Natural killer cell (primary cell): ENCODE measurements around the gene MDM4. TPM values are rescaled to one million over a fixed set of nuclear protein-coding genes. Genes with fewer than 3 reads are reported as not detected.

ENCODE experiments used
- ATAC-seq, 3 donors: fragments of 150-1000 bp in 2 of 3; fragments of 200-7000 bp in 1 of 3; cut with Tn5 transposase; 1 replicate in 1 of 3; 2 replicates in 2 of 3; pipeline ENCODE4 v1.10.0; 2021; ENCODE audit warnings: mild to moderate bottlenecking in 2 of 3, moderate library complexity in 2 of 3
- DNase-seq, 2 donors: peaks; one replicate each; pipeline versions ENCODE4 v3.0.0 to v3.0.0-alpha.2; 2013 to 2021; ENCODE audit warnings: mixed read lengths in 1 of 2
- H3K27ac ChIP-seq: one replicate; pipeline ENCODE4 v1.5.1; 2013; ENCODE audit warnings: mild to moderate bottlenecking, low read length
- H3K27me3 ChIP-seq: one replicate; pipeline ENCODE4 v1.6.1; 2013; ENCODE audit warnings: low read length; ENCODE audit not compliant: control insufficient read depth, insufficient read depth
- H3K36me3 ChIP-seq: one replicate; pipeline ENCODE4 v1.6.1; 2013; ENCODE audit warnings: low read length; ENCODE audit not compliant: control insufficient read depth, insufficient read depth
- H3K4me1 ChIP-seq: one replicate; pipeline ENCODE4 v1.6.1; 2013; ENCODE audit warnings: low read length; ENCODE audit not compliant: control insufficient read depth, insufficient read depth
- H3K4me3 ChIP-seq: one replicate; pipeline ENCODE4 v1.5.1; 2013; ENCODE audit warnings: low read length
- H3K9me3 ChIP-seq: one replicate; pipeline ENCODE4 v1.6.1; 2013; ENCODE audit warnings: low read length; ENCODE audit not compliant: control insufficient read depth, insufficient read depth
- H3K27ac Mint-ChIP-seq, 2 donors: one replicate each; pipeline ENCODE4 v1.8.0; 2022; ENCODE audit warnings: mild to moderate bottlenecking in 2 of 2, mixed read lengths in 2 of 2, moderate library complexity in 1 of 2
- H3K27me3 Mint-ChIP-seq, 2 donors: one replicate each; pipeline ENCODE4 v1.8.0; 2022; ENCODE audit warnings: low read depth in 2 of 2, mixed read lengths in 2 of 2
- H3K36me3 Mint-ChIP-seq: one replicate; pipeline ENCODE4 v1.8.0; 2022; ENCODE audit warnings: mixed read lengths
- H3K4me1 Mint-ChIP-seq, 2 donors: one replicate each; pipeline ENCODE4 v1.8.0; 2022; ENCODE audit warnings: mixed read lengths in 2 of 2
- H3K4me3 Mint-ChIP-seq: one replicate; pipeline ENCODE4 v1.8.0; 2022; ENCODE audit warnings: mild to moderate bottlenecking, moderate library complexity, mixed read lengths
- H3K9me3 Mint-ChIP-seq, 2 donors: one replicate each; pipeline ENCODE4 v1.8.0; 2022; ENCODE audit warnings: mixed read lengths in 2 of 2
- WGBS: methylation state at CpG from one replicate; pipeline ENCODE4 v1.1.7; 2013; ENCODE audit warnings: missing lambda C conversion rate; ENCODE audit not compliant: insufficient coverage; 5-methylcytosine and 5-hydroxymethylcytosine counted together
- intact Hi-C: fragments of 100-400 bp; cut with micrococcal nuclease; formaldehyde crosslinking; loops from one replicate; pipeline ENCODE4 v1.14.2; 2022
- total RNA-seq, 4 donors: library from RNA; stranded (reverse); fragments of 120-200 nt in 1 of 4; gene quantifications; one replicate each; pipeline versions ENCODE4 v1.2.3 to v1.2.4, GENCODE V29; 2013 to 2022
- TF ChIP-seq, protein P1 (sequence below): fragments of 200-600 bp; IDR thresholded peaks from one replicate; pipeline ENCODE4 v1.8.0; 2022; ENCODE audit warnings: antibody characterized with exemption

Gene MDM4
- total RNA-seq, 3 donors from 2014 or later (not counting 1 experiment from before 2014, with no cell fraction given), result 295 to 324 (median 296) TPM

DNA sequence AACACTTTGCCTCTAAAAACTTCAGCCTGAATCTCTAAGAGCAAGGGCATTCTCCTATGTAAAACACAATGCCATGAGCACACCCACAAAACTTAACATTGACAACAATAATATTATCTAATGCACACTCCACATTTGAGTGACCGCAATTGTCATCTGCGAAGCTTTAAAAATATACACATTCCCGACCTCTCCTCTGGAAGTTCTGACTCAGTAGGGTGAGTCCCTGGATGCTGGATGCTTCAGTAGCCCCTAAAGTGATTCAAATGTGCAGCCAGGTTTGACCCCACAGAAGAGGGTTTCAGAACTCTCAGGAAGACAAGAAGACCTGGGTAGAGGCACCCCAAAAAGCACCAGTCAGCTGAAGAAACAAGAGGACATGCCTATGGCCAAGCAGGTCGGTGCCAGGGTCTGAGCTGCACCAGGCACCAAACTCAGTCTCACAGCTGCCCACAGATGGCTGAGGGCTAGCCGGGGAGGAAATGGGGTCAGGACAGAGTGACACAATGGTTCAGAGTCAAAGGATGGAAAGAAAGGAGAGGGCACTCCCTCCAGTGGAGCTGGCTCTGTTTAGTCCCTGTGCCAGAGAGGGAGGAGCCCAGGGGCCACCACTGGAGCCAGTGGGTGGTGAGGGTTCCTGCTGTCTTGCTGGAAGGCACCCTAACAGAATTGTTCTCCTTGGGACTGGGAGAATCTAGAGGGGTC lies 39.0 kb upstream of the MDM4 start:
- H3K4me3 ChIP-seq, result no peak overlapping the region
- Mint-ChIP-seq H3K9me3 (no peaks in the 10 kb centered on the region), H3K4me1 (peaks cover 51 to 67% of the 10 kb centered on the region in 2 donors), H3K4me3 (no peak overlapping the region), H3K36me3 (no peaks in the 10 kb centered on the region), H3K27me3 (no peaks in the 10 kb centered on the region), H3K27ac (peak overlapping the region; percentile 30 to 68)
- DNase-seq, result no peak
- 82% methylated on average over 5 of the region's 5 CpGs for WGBS
- TF ChIP-seq, protein P1, sequence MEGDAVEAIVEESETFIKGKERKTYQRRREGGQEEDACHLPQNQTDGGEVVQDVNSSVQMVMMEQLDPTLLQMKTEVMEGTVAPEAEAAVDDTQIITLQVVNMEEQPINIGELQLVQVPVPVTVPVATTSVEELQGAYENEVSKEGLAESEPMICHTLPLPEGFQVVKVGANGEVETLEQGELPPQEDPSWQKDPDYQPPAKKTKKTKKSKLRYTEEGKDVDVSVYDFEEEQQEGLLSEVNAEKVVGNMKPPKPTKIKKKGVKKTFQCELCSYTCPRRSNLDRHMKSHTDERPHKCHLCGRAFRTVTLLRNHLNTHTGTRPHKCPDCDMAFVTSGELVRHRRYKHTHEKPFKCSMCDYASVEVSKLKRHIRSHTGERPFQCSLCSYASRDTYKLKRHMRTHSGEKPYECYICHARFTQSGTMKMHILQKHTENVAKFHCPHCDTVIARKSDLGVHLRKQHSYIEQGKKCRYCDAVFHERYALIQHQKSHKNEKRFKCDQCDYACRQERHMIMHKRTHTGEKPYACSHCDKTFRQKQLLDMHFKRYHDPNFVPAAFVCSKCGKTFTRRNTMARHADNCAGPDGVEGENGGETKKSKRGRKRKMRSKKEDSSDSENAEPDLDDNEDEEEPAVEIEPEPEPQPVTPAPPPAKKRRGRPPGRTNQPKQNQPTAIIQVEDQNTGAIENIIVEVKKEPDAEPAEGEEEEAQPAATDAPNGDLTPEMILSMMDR, result no peak
- H3K27me3 ChIP-seq, result no peaks in the 10 kb centered on the region
- peaks cover 63% of the 10 kb centered on the region for H3K4me1 ChIP-seq
- no peaks in the 10 kb centered on the region for H3K9me3 ChIP-seq
- intact Hi-C loops, result no loop called here
- no peak overlapping the region for H3K27ac ChIP-seq
- H3K36me3 ChIP-seq, result no peaks in the 10 kb centered on the region
- ATAC-seq, result peak in 1 of 3 donors; percentile 49

DNA sequence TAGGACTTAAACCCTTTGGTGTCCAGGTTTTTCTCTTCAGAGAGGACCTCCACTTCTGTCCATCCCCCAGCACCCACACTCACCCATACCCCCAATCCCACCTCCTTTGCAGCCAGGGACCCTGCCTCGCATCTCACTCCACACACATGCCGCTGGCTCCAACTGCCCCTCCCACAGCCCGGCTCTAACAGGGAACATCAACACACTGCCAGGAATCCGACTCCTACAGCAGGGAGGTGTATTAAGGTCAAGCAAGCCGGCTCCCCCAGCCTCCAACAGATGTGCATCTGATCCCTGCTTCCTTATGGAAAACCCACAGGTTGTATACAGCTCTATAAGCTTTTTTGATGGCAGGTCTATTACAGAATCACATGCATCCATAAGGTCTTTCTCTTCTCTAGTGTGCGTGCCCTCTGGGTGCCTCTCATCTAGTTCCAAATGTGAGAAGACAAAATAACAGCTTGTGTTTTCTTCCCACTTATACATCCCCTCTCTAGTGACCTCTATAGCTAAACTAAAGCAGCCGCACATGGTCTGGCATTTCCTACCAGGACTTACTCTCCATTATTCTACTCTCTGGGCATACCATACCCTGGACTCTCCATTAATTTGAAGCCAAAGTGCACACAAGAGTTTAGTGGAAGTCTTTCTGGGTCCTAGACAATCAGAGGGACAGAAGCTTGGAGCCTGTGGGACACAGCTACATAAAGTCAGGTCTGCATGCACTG lies 37.9 kb upstream of the MDM4 start:
- no peak overlapping the region for H3K4me3 ChIP-seq
- no peaks in the 10 kb centered on the region for H3K27me3 ChIP-seq
- H3K36me3 Mint-ChIP-seq, result no peaks in the 10 kb centered on the region
- no peaks in the 10 kb centered on the region for H3K9me3 ChIP-seq
- TF ChIP-seq, protein P1, result no peak
- H3K4me1 ChIP-seq, result peaks cover 64% of the 10 kb centered on the region
- WGBS, result 92% methylated on average over 7 of the region's 7 CpGs
- peak overlapping the region; percentile 50 to 75 for H3K27ac Mint-ChIP-seq
- H3K27ac ChIP-seq, result no peak overlapping the region
- H3K36me3 ChIP-seq, result no peaks in the 10 kb centered on the region
- no peaks in the 10 kb centered on the region for H3K9me3 Mint-ChIP-seq
- peaks cover 55 to 67% of the 10 kb centered on the region in 2 donors for H3K4me1 Mint-ChIP-seq
- H3K4me3 Mint-ChIP-seq, result no peak overlapping the region
- intact Hi-C loops, result no loop called here
- no peaks in the 10 kb centered on the region for H3K27me3 Mint-ChIP-seq
- DNase-seq, result no peak
- no peak for ATAC-seq

DNA sequence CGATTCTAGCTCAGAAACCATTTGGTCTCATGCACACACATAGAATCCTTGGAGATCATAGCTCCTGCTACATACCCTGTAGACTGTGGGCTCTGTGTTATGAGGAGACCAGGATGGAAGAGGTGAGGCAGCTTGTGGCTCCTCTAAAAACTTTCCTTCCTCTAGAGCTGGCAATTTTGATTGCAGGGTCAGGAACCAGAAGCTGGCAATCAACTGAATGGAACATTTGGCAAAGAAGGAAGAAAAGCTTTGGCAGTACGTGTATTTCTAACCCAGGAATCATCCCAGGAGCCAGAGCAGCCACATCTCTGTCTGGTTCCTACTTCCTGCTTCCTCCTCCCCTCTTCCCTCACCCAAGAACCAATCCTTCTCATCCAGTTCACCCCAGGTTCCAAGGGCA lies 37.3 kb upstream of the MDM4 start:
- Histone ChIP-seq H3K4me3 (no peak overlapping the region), H3K27ac (no peak overlapping the region), H3K4me1 (peaks cover 64% of the 10 kb centered on the region), H3K36me3 (no peaks in the 10 kb centered on the region), H3K9me3 (no peaks in the 10 kb centered on the region), H3K27me3 (no peaks in the 10 kb centered on the region)
- TF ChIP-seq, protein P1, result no peak
- Mint-ChIP-seq H3K27ac (peak overlapping the region; percentile 50 to 75), H3K4me3 (no peak overlapping the region), H3K27me3 (no peaks in the 10 kb centered on the region), H3K36me3 (no peaks in the 10 kb centered on the region), H3K9me3 (no peaks in the 10 kb centered on the region), H3K4me1 (peaks cover 60 to 67% of the 10 kb centered on the region in 2 donors)
- DNase-seq (no peak), ATAC-seq (no peak)
- 82% methylated on average over 2 of the region's 2 CpGs for WGBS
- intact Hi-C loops, result no loop called here
